HG03064 (cell line): ENCODE data around the gene BTG2.

ENCODE experiments used
- ATAC-seq: cut with Tn5 transposase; IDR thresholded peaks from one replicate; pipeline ENCODE4 v1.9.1; 2021; ENCODE audit warnings: low read depth; ENCODE audit not compliant: unreplicated experiment

Gene BTG2

GRCh38 chr1:203335503-203335902 is 30.2 kb downstream of the BTG2 start:
- ATAC-seq: no peak

GRCh38 chr1:203336097-203336496 is 30.8 kb downstream of the BTG2 start:
- ATAC-seq: no peak

- ATAC-seq: no peak
These were observed 33.2 kb downstream of the BTG2 start for GRCh38 chr1:203338335-203339036.

- ATAC-seq: no peak
These were observed 34.9 kb downstream of the BTG2 start for GRCh38 chr1:203340112-203340790.

DNA sequence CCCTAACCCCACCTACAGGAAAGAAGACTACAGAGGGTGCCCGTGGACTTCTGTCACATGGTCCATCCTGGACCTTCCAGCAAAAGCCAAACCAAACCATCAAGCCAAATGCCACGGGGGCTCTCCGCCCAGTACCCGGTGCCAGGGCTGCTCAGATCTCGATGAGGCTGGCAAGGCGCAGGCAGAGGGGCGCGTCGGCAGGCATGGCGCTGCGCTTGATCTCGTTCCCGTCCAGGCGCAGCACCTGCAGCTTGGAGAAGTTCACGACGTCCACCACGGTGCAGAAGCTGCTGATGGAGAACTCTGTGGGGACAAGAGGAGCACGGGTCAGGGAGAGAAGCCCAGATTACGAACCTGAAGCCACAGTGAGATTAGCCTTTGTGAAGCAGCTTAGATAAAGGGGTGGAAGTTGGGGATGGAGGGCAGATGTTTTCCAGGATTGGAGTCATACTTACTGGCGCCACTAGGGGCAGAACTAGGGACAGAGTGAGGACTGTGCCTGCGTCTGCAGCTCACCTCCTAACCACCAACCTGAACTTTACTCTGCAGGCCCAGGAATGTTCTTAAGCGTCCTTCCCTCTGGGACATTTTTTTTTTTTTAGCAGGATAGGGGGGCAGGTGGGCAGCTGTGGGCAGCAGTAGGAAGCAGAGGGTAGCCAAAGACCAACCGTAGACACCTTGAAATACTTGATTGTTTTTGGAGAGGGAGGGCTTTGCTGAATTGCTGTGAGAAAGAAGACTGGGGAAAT is 37.0 kb downstream of the BTG2 start:
- no peak for ATAC-seq

DNA sequence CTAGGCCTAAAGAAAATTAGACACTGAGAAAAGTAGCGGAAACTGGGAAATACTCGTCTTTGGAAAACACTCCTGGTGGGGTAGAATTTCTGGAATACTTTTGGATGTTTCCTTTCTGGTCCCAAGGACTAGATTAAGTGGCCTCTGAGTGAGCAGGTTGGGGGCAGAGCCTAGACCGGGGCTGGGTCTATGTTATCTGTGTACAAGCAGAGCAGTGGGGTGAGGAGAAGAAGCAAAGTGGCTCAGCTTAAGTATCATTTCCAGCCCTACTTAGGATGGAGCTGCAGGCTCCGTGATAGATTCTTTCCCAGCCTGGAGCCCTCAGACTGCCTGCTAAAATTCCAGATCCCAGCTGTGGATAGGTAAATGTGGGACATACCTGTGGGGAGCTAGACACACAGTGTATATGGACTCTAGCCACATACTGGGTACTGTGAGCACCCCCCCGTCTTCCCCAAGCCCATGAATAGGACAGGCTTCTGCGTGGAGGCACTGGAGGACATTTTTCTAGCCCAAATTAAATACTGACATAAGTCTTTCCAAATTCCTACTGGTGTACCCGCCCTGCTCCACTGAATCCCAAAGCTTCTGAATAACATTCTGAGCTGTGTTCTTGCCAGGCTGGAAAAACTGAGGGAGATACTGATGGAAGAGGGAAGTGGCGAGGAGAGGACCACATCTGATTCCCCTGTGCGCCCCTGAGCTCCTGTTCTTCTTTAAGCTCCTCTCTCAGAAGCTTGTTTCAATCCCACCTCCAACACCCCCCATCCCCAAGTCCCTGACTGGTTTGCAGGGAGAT is 38.8 kb downstream of the BTG2 start:
- no peak for ATAC-seq

DNA sequence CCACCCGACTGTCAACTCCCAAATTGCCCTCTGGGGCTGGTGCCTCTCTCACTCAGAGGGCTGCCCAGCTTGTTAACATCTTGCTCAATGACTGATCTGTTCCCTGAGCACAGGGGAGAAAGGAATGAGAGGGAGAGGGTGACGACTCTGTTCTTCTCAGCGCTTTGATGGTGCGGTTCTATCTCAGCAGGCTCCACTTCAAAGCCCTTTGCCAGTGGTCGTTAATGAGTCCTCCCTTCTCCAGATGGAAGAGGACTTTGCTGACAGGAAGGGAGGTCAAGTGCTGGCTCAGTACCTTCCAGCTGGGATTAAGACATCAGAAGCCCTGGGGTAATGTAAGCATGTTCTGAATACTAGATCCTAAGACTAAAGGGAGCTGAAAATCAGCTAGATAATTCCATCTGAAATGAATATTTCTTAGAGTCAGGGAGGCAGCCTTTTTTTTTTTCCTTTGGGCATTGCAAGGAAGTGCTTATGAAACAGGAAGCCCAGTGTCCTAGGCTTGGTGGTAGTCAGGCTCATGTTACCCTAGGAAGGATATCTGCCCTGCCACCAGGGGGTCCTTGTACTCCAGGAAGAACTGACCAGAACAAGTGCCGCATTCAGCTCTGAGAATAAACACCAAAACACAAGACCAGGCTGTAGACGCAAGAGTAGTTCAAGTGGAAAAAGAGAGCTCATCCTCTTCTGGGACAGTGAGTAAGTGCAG is 40.9 kb downstream of the BTG2 start:
- ATAC-seq: no peak

DNA sequence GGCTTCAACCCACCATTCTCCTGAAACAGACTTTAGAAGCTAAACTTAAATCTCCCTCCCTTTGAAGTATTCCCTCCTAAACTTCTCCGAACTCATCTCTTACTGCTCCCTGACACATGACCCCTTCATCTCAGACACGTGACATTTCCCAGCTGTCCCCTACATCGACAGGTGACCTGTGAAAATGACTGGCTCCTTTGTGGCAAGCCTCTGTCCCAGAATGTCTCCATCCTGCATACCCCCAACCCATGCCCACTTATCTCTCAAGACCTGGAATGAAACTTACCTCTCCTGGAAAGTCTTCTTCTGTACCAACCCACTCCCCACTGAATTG is 41.4 kb downstream of the BTG2 start:
- ATAC-seq: no peak

DNA sequence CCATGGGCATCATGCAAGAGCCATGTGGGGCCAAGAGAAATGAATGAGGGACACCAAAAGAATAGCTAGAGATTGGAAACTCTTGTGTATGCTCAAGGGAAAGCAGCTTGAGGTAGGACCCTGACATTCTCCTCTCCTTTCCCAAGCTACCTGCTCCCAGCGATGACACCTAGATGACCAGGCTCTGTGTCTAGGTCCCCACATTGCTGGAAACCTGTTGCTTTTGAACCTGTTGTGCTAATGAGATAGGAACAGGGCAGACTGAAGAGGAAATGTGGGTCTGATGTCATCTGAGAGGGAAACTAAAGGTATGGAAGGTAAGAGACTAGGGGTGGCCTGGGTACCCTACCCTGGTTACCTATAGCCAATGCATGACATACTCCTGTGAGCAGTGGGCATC is 43.8 kb downstream of the BTG2 start:
- ATAC-seq: no peak

GRCh38 chr1:203349773-203350524 is 44.6 kb downstream of the BTG2 start:
- no peak for ATAC-seq

GRCh38 chr1:203351037-203351625 is 45.8 kb downstream of the BTG2 start, which contains the start of gene FMOD:
TSS of gene FMOD (minus strand) at chr1:203351122. CDS start at chr1:203348270, 2,852 bp downstream.
- ATAC-seq: no peak

DNA sequence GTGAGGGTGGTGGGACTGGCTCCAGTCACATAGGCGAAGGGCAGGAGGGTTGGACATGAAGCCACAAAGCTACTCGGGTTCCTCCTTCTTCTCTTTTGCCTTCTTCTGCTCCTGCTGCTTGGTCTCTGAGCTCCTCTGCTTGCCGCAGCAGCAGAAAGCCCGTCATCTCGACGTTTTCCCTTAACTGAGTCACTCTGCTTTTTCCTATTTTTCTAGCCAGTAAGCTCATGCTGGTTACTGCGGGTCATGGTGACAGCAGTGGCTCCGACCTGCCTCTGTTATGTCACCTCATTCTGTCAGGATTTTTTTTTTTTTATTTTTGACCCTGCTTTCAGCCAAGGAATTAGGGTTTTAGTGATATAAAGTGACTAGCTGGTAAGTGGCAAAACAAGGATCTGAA is 48.2 kb downstream of the BTG2 start:
- no peak for ATAC-seq

DNA sequence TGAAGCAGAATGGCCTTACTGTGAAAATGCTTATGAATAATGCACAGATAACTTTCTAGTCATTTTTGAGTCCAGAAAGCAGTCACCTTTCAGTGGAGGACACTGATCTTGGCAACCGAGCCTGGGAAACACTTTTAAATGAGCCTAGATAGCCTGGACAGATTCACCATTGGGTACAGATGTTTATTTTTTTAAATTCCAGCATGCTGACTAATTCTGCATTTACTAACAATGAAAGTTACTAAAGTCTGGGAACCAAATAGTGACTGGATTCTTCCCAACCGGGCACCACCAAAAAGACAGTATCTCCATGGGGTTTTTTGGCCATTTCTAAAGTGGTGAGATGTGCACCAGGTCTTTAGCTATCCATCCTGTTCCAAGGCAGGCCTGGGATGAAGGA is 48.9 kb downstream of the BTG2 start:
- ATAC-seq: no peak

DNA sequence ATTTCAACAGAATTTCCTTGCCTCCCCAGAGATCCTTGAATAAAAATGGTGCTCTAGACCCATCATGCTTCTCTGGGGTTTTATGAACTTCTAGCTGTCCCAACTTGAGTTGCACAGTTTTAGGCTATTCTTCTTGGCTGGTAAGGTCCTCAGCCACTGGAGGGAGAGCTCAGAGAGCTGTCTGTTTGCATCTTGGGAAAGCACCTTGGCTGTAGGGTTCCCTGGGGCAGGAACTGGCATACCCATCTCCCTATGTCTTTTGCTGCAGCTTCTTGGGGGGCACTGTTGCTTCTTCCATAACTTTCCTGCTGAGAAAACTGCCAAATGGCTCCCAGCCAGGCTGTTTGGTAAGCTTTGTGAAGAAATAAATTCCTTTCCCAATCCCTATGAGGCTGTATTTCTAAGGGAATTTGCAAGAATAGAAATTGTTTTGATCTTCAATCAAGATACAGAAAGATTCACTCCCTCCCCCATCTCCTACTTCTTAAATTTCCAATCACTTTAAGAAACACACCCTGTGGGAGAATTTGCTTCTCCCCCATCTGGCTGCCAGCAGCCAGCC is 53.8 kb downstream of the BTG2 start:
- no peak for ATAC-seq
